ENCODE results near the gene CCNJL.

GRCh38 chr5:160289356-160289651, 23.1 kb downstream of the CCNJL start:
- no peak for TF ChIP-seq CTCF (conservative IDR thresholded peaks at IDR 0.05 in 1 of 2, IDR thresholded peaks at IDR 0.05 in 1 of 2; ENCODE audit: extremely low read depth in 1 of 2, insufficient read depth in 1 of 2, low read depth in 1 of 2, low read length in 2 of 2)
- no peak for TF ChIP-seq EZH2 (IDR thresholded peaks at IDR 0.05; ENCODE audit: borderline replicate concordance, low read length)
